Neural cell (in vitro differentiated cells): Measurements from ENCODE around the gene SAMD3.

Experiments used
- EP300 ChIP-seq: fragments of 450-650 bp; conservative IDR thresholded peaks from 2 replicates; pipeline ENCODE4 v1.6.1; 2014; ENCODE audit warnings: antibody characterized with exemption, mild to moderate bottlenecking, moderate library complexity; ENCODE audit not compliant: poor library complexity, severe bottlenecking
- EZH2 ChIP-seq: fragments of 200-600, 300-800 bp; shearing (Covaris generic), sonication (generic); IDR thresholded peaks from 2 replicates; pipeline ENCODE4 v1.6.1; 2014; ENCODE audit warnings: antibody characterized with exemption, low read length, borderline replicate concordance, mild to moderate bottlenecking; ENCODE audit not compliant: insufficient read depth, poor library complexity, severe bottlenecking
- MXI1 ChIP-seq: fragments of 450-650 bp; conservative IDR thresholded peaks from 2 replicates; pipeline ENCODE4 v1.6.1; 2014; ENCODE audit warnings: antibody characterized with exemption, mild to moderate bottlenecking; ENCODE audit not compliant: poor library complexity, severe bottlenecking
- TF ChIP-seq, protein P1 (sequence below): fragments of 450-650 bp; IDR thresholded peaks from 2 replicates; pipeline ENCODE4 v1.5.1; 2014; ENCODE audit warnings: antibody characterized with exemption, mild to moderate bottlenecking, moderate library complexity; ENCODE audit not compliant: poor library complexity, severe bottlenecking

DNA sequence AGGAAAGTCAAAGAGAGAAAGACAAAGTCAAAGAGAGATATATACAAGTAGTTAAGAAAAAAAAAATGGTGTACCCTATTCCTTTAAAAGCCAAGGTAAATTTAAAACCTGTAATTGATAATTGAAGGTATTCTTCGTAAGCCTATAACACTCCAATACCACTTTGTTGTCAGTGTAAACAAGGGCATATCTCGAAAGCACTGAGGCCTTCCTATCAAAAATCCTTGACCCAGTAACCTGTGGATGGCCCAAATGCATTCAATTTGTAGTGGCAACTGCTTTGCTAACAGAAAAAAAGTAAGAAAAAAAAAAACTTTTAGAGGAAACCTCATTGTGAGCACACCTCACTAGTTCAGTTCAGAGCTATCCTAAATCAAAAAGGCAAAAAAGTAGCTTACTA is 39.3 kb upstream of the SAMD3 start:
- TF ChIP-seq EP300, result no peak
- TF ChIP-seq EZH2, result no peak
- TF ChIP-seq, protein P1, sequence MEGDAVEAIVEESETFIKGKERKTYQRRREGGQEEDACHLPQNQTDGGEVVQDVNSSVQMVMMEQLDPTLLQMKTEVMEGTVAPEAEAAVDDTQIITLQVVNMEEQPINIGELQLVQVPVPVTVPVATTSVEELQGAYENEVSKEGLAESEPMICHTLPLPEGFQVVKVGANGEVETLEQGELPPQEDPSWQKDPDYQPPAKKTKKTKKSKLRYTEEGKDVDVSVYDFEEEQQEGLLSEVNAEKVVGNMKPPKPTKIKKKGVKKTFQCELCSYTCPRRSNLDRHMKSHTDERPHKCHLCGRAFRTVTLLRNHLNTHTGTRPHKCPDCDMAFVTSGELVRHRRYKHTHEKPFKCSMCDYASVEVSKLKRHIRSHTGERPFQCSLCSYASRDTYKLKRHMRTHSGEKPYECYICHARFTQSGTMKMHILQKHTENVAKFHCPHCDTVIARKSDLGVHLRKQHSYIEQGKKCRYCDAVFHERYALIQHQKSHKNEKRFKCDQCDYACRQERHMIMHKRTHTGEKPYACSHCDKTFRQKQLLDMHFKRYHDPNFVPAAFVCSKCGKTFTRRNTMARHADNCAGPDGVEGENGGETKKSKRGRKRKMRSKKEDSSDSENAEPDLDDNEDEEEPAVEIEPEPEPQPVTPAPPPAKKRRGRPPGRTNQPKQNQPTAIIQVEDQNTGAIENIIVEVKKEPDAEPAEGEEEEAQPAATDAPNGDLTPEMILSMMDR, result no peak
- no peak for TF ChIP-seq MXI1
